ENCODE measurements around the gene TM9SF1. TPM values are rescaled to one million over a fixed set of nuclear protein-coding genes. Genes with fewer than 3 reads are reported as not detected.

TM9SF1 gene
- total and polyA plus RNA-seq, 4 donors = 32.7 to 71.9 (median 52.0) TPM

DNA sequence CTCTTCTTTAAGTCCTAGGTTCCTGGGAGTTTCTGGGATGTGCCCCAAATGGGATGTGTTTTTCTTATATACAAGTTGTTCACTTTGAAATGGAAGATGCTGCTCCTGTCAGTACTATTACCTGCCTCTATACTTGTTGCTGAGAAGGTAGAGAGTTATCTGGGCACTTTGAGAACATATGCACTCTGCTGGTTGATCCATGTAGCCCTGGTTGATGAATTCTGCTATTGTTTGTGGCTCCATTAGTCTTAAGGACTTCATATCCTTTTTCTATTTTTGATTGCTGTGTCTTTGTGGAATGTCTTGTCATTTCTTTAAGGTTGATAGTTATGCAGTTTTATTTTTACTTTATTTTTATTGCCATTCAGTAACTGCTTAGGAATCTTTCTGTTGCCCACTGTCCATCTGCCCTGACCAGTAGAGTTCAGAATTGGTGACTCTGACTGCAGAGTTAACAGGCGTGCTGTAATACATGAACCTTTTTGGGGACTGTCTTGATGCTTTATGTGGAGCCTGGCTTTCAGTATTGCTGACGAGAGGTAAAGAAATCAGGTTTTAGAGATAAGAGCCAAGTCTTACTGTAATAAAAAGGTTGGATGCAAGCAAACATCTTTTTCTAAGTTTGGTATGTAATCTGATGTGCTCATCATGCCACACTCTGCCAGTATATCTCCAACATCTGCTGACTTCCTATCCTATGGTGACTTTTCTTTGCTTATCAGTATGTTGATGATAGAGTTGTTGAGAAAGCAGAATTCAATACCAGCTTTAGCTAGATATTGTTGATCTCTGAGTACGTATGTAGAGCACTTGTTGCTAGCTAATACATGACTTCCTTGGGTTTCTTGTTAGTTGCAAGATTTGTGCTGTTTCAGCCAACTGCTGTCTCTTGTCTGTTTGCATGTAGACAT is 39.1 kb upstream of the TM9SF1 start:
- H3K4me1 ChIP-seq (ENCODE audit: control insufficient read depth in 5 of 5, insufficient read depth in 5 of 5, low read length in 5 of 5) = peaks cover 10 to 21% (median 16%) of the 10 kb centered on the region in 5 donors
- DNase-seq (no peak), ATAC-seq (ENCODE audit: insufficient read depth, low FRiP score) (no peak)
- no peak overlapping the region for H3K9ac ChIP-seq (ENCODE audit: insufficient read depth in 1 of 2, low read length in 2 of 2)
- TF ChIP-seq CTCF (IDR thresholded peaks at IDR 0.05; ENCODE audit: control extremely low read depth, extremely low read depth) = no peak
- H3K27me3 ChIP-seq (ENCODE audit: control insufficient read depth in 3 of 3, insufficient read depth in 3 of 3, low read length in 2 of 3) = no peaks in the 10 kb centered on the region
- no peaks in the 10 kb centered on the region for H3K9me3 ChIP-seq (ENCODE audit: control insufficient read depth in 4 of 4, insufficient read depth in 3 of 4, low read length in 3 of 4)
- WGBS, 2 donors = 94 to 96% methylated on average over 3 of the region's 3 CpGs
- H3K36me3 ChIP-seq (ENCODE audit: control insufficient read depth in 4 of 4, insufficient read depth in 4 of 4, low read length in 4 of 4) = peaks cover 9 to 33% (median 27%) of the 10 kb centered on the region in 4 donors
- no peak overlapping the region for H3K27ac ChIP-seq (ENCODE audit: low read depth in 1 of 2, low read length in 1 of 2)
- no peak overlapping the region for H3K4me3 ChIP-seq

DNA sequence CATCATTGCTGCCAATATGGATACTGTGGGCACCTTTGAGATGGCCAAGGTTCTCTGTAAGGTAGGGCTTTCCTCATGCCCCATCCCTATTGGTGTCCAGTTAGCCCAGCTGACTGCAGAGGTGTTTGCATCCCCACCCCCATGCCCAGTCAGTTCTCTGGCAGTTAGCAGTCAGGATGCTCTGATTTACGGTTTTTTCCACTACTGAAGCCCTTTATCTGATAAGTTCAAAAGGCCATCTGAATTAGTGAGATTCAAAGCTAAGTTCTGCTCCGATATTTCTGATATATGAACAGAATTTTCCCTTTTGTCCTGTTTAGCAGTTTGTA is 38.3 kb upstream of the TM9SF1 start:
- DNase-seq (no peak), ATAC-seq (ENCODE audit: insufficient read depth, low FRiP score) (no peak)
- Histone ChIP-seq H3K4me3 (no peak overlapping the region), H3K4me1 (ENCODE audit: control insufficient read depth in 5 of 5, insufficient read depth in 5 of 5, low read length in 5 of 5) (peaks cover 10 to 21% (median 16%) of the 10 kb centered on the region in 5 donors), H3K36me3 (ENCODE audit: control insufficient read depth in 4 of 4, insufficient read depth in 4 of 4, low read length in 4 of 4) (peaks cover 9 to 27% (median 23%) of the 10 kb centered on the region in 4 donors), H3K9me3 (ENCODE audit: control insufficient read depth in 4 of 4, insufficient read depth in 3 of 4, low read length in 3 of 4) (no peaks in the 10 kb centered on the region), H3K27ac (ENCODE audit: low read depth in 1 of 2, low read length in 1 of 2) (peak overlapping the region; percentile 75 to 96), H3K27me3 (ENCODE audit: control insufficient read depth in 3 of 3, insufficient read depth in 3 of 3, low read length in 2 of 3) (no peaks in the 10 kb centered on the region), H3K9ac (ENCODE audit: insufficient read depth in 1 of 2, low read length in 2 of 2) (peak overlapping the region; percentile 26 to 31)
- 76 to 85% methylated on average over 2 of the region's 2 CpGs for WGBS, 2 donors
- no peak for TF ChIP-seq CTCF (IDR thresholded peaks at IDR 0.05; ENCODE audit: control extremely low read depth, extremely low read depth)

GRCh38 chr14:24232645-24233537 is 37.6 kb upstream of the TM9SF1 start, which contains the start of gene GMPR2:
Gene GMPR2, plus strand, starts transcription at chr14:24232929. Its CDS starts 325 bp downstream, at chr14:24233254.
- DNase-seq (no peak), ATAC-seq (ENCODE audit: insufficient read depth, low FRiP score) (peak; percentile 72)

More at GRCh38 chr14:24232645-24233537, 37.6 kb upstream of the TM9SF1 start, which contains the start of gene GMPR2:
- Histone ChIP-seq H3K27me3 (ENCODE audit: control insufficient read depth in 3 of 3, insufficient read depth in 3 of 3, low read length in 2 of 3) (no peaks in the 10 kb centered on the region), H3K4me1 (ENCODE audit: control insufficient read depth in 5 of 5, insufficient read depth in 5 of 5, low read length in 5 of 5) (peaks cover 10 to 21% (median 16%) of the 10 kb centered on the region in 5 donors), H3K4me3 (peak within 1 kb of the TSS; percentile 84), H3K9me3 (ENCODE audit: control insufficient read depth in 4 of 4, insufficient read depth in 3 of 4, low read length in 3 of 4) (no peaks in the 10 kb centered on the region), H3K9ac (ENCODE audit: insufficient read depth in 1 of 2, low read length in 2 of 2) (peak within 1 kb of the TSS; percentile 69 to 84), H3K36me3 (ENCODE audit: control insufficient read depth in 4 of 4, insufficient read depth in 4 of 4, low read length in 4 of 4) (peaks cover 9 to 27% (median 18%) of the 10 kb centered on the region in 4 donors), H3K27ac (ENCODE audit: low read depth in 1 of 2, low read length in 1 of 2) (peak within 1 kb of the TSS; percentile 75 to 96)
- 3% methylated on average over 38 of the region's 38 CpGs for WGBS, 2 donors
- no peak for TF ChIP-seq CTCF (IDR thresholded peaks at IDR 0.05; ENCODE audit: control extremely low read depth, extremely low read depth)

Data from lung (tissue), 12 donors.